Measurements from ENCODE around the gene CFAP46.

The CFAP46 gene

DNA sequence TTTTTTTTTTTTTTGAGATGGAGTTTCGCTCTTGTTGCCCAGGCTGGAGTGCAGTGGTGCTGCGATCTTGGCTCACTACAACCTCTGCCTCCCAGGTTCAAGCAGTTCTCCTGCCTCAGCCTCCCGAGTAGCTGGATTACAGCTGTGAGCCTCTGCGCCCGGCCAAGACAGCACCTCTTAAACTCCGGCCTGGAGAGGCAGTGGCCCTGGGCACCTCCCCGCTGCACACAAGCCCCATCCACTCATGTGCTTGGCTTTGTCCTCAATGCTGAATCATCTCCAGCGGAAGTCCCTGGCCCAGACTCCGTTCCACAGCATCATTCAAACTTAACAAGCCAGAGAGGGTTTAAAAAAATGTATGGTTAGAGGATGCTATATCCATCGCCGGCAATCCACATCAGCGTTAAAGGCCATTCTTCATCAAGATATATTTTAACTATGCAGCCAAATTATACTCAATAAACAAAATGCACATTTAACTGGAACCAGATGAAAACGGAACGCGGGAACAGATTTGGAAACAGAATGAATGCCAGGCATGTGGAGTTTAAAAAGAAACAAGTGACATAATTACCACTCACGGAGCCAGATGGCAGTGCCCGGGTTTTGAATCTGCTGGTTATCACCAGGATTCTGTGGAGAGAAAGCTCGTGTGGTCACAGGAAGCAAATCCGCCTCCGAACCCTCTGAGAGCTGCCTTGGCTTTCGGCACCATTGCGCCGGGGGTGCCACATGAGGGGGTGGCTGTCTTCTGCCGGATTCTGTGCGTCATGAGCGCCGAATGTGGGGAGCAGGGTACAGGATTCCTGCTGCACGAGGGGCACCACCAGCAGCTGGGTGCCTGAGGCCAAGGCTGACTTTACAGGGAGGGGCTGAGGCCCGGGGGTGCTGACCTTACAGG lies 45.6 kb upstream of the CFAP46 start:
- H3K4me3 ChIP-seq (ENCODE audit: insufficient read length, low read depth): no peak overlapping the region
- DNase-seq (ENCODE audit: low read depth, low spot score): no peak

DNA sequence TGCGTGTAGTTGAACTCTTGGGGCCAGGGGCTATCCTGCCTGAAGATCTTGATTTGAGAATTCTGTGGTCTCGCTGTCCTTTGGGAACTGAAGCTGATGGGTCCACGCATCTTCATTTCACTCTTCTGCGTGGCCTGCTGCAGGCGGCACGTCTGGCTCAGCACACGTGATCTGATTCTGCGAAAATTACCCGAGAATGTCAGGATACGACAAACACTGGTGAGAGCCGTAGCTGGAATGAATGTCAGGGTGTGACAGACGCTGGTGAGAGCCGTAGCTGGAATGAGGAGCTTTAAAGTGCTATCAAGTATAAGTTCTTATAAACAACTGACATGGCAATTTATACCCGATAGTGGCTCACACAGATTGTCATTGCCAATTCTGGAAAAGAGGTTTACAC lies 44.6 kb upstream of the CFAP46 start:
- no peak for TF ChIP-seq SUZ12 (IDR thresholded peaks at IDR 0.05; ENCODE audit: extremely low read depth, insufficient read depth, insufficient read length)
- no peak for TF ChIP-seq YY1 (IDR thresholded peaks at IDR 0.05; ENCODE audit: insufficient read depth, insufficient read length)
- TF ChIP-seq ZNF274 (IDR thresholded peaks at IDR 0.05; ENCODE audit: low read depth, low read length): no peak
- Histone ChIP-seq H3K36me3 (ENCODE audit: insufficient read depth, insufficient read length, low read length) (no peaks in the 10 kb centered on the region), H3K9ac (ENCODE audit: insufficient read length, low read depth) (no peak overlapping the region), H3K4me1 (ENCODE audit: insufficient read depth, insufficient read length) (peaks cover 5% of the 10 kb centered on the region), H3K9me3 (ENCODE audit: insufficient read depth, low read length) (no peaks in the 10 kb centered on the region), H3K27me3 (ENCODE audit: insufficient read depth, insufficient read length) (peaks cover 2% of the 10 kb centered on the region), H3K4me3 (ENCODE audit: insufficient read length, low read depth) (no peak overlapping the region)
- DNase-seq (ENCODE audit: low read depth, low spot score): no peak

More for the DNA sequence above, 45.6 kb upstream of the CFAP46 start:
- Histone ChIP-seq H3K4me1 (ENCODE audit: insufficient read depth, insufficient read length) (peaks cover 8% of the 10 kb centered on the region), H3K36me3 (ENCODE audit: insufficient read depth, insufficient read length, low read length) (no peaks in the 10 kb centered on the region), H3K9ac (ENCODE audit: insufficient read length, low read depth) (no peak overlapping the region), H3K9me3 (ENCODE audit: insufficient read depth, low read length) (no peaks in the 10 kb centered on the region), H3K27me3 (ENCODE audit: insufficient read depth, insufficient read length) (peaks cover 2% of the 10 kb centered on the region)
- TF ChIP-seq ZNF274 (IDR thresholded peaks at IDR 0.05; ENCODE audit: low read depth, low read length) (no peak), SUZ12 (IDR thresholded peaks at IDR 0.05; ENCODE audit: extremely low read depth, insufficient read depth, insufficient read length) (no peak), YY1 (IDR thresholded peaks at IDR 0.05; ENCODE audit: insufficient read depth, insufficient read length) (no peak)

DNA sequence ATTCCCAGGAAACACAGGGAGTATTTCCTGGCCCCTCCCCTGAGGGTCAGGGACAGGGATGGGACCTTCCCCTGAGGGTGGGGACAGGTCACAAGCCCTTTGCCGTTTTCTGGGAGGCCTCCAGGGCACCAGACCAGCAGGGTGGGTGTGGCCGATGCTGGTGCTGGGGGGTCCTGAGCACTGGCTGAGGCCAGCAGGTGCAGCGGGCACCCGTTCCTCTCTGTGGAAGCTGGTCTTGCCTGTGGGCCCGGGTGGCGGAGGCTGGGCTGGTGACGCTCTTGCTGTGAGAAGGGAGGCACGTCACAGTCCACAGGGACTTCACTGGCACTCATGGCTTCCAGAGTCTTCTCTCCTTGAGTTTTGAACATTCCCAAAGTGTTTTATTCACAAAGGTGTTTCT lies 44.2 kb upstream of the CFAP46 start:
- Histone ChIP-seq H3K9me3 (ENCODE audit: insufficient read depth, low read length) (no peaks in the 10 kb centered on the region), H3K9ac (ENCODE audit: insufficient read length, low read depth) (no peak overlapping the region), H3K27me3 (ENCODE audit: insufficient read depth, insufficient read length) (peaks cover 2% of the 10 kb centered on the region), H3K36me3 (ENCODE audit: insufficient read depth, insufficient read length, low read length) (no peaks in the 10 kb centered on the region), H3K4me3 (ENCODE audit: insufficient read length, low read depth) (no peak overlapping the region), H3K4me1 (ENCODE audit: insufficient read depth, insufficient read length) (peaks cover 5% of the 10 kb centered on the region)
- no peak for TF ChIP-seq ZNF274 (IDR thresholded peaks at IDR 0.05; ENCODE audit: low read depth, low read length)
- no peak for TF ChIP-seq SUZ12 (IDR thresholded peaks at IDR 0.05; ENCODE audit: extremely low read depth, insufficient read depth, insufficient read length)
- no peak for TF ChIP-seq YY1 (IDR thresholded peaks at IDR 0.05; ENCODE audit: insufficient read depth, insufficient read length)
- no peak for DNase-seq (ENCODE audit: low read depth, low spot score)

DNA sequence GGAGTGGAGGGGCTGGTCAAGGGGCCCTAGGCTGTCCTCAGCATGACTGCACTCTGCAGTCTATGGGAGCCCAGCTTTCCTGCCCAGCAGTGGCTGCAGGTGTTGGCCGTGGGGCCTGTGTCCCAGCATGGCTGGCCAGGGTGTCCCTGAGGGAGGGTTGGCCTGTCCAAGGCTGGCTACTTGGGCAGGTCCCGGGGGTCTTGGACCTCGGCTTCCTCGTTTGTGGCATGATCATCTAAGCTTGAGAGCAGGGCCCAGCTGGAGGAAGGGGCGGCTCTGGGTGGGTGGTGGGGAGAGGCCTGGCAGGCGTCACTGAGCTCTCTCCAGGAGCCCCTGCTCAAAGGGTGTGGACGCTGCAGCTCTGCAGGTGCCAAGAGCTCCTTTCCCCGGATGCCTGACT lies 43.7 kb upstream of the CFAP46 start:
- H3K36me3 ChIP-seq (ENCODE audit: insufficient read depth, insufficient read length, low read length): no peaks in the 10 kb centered on the region
- no peak overlapping the region for H3K4me3 ChIP-seq (ENCODE audit: insufficient read length, low read depth)
- no peaks in the 10 kb centered on the region for H3K9me3 ChIP-seq (ENCODE audit: insufficient read depth, low read length)
- peaks cover 2% of the 10 kb centered on the region for H3K27me3 ChIP-seq (ENCODE audit: insufficient read depth, insufficient read length)
- H3K4me1 ChIP-seq (ENCODE audit: insufficient read depth, insufficient read length): peaks cover 5% of the 10 kb centered on the region
- H3K9ac ChIP-seq (ENCODE audit: insufficient read length, low read depth): no peak overlapping the region
- TF ChIP-seq SUZ12 (IDR thresholded peaks at IDR 0.05; ENCODE audit: extremely low read depth, insufficient read depth, insufficient read length): no peak
- no peak for TF ChIP-seq YY1 (IDR thresholded peaks at IDR 0.05; ENCODE audit: insufficient read depth, insufficient read length)
- no peak for TF ChIP-seq ZNF274 (IDR thresholded peaks at IDR 0.05; ENCODE audit: low read depth, low read length)
- no peak for DNase-seq (ENCODE audit: low read depth, low spot score)

GRCh38 chr10:132985546-132985900 lies 43.2 kb upstream of the CFAP46 start:
- H3K4me3 ChIP-seq (ENCODE audit: insufficient read length, low read depth): no peak overlapping the region
- H3K27me3 ChIP-seq (ENCODE audit: insufficient read depth, insufficient read length): peaks cover 2% of the 10 kb centered on the region
- DNase-seq (ENCODE audit: low read depth, low spot score): no peak
- TF ChIP-seq ZNF274 (IDR thresholded peaks at IDR 0.05; ENCODE audit: low read depth, low read length) (no peak), YY1 (IDR thresholded peaks at IDR 0.05; ENCODE audit: insufficient read depth, insufficient read length) (no peak), SUZ12 (IDR thresholded peaks at IDR 0.05; ENCODE audit: extremely low read depth, insufficient read depth, insufficient read length) (no peak)
- H3K36me3 ChIP-seq (ENCODE audit: insufficient read depth, insufficient read length, low read length): no peaks in the 10 kb centered on the region
- no peak overlapping the region for H3K9ac ChIP-seq (ENCODE audit: insufficient read length, low read depth)
- peaks cover 5% of the 10 kb centered on the region for H3K4me1 ChIP-seq (ENCODE audit: insufficient read depth, insufficient read length)
- no peaks in the 10 kb centered on the region for H3K9me3 ChIP-seq (ENCODE audit: insufficient read depth, low read length)

GRCh38 chr10:132984801-132985545 lies 42.6 kb upstream of the CFAP46 start:
- Histone ChIP-seq H3K36me3 (ENCODE audit: insufficient read depth, insufficient read length, low read length) (no peaks in the 10 kb centered on the region), H3K4me3 (ENCODE audit: insufficient read length, low read depth) (no peak overlapping the region), H3K9me3 (ENCODE audit: insufficient read depth, low read length) (no peaks in the 10 kb centered on the region), H3K9ac (ENCODE audit: insufficient read length, low read depth) (no peak overlapping the region), H3K27me3 (ENCODE audit: insufficient read depth, insufficient read length) (peaks cover 2% of the 10 kb centered on the region), H3K4me1 (ENCODE audit: insufficient read depth, insufficient read length) (peaks cover 5% of the 10 kb centered on the region)
- no peak for TF ChIP-seq YY1 (IDR thresholded peaks at IDR 0.05; ENCODE audit: insufficient read depth, insufficient read length)
- TF ChIP-seq ZNF274 (IDR thresholded peaks at IDR 0.05; ENCODE audit: low read depth, low read length): no peak
- no peak for TF ChIP-seq SUZ12 (IDR thresholded peaks at IDR 0.05; ENCODE audit: extremely low read depth, insufficient read depth, insufficient read length)
- no peak for DNase-seq (ENCODE audit: low read depth, low spot score)

GRCh38 chr10:132984008-132984295 lies 41.6 kb upstream of the CFAP46 start:
- TF ChIP-seq ZNF274 (IDR thresholded peaks at IDR 0.05; ENCODE audit: low read depth, low read length) (no peak), YY1 (IDR thresholded peaks at IDR 0.05; ENCODE audit: insufficient read depth, insufficient read length) (no peak), SUZ12 (IDR thresholded peaks at IDR 0.05; ENCODE audit: extremely low read depth, insufficient read depth, insufficient read length) (no peak)
- DNase-seq (ENCODE audit: low read depth, low spot score): no peak
- Histone ChIP-seq H3K4me1 (ENCODE audit: insufficient read depth, insufficient read length) (peaks cover 5% of the 10 kb centered on the region), H3K9me3 (ENCODE audit: insufficient read depth, low read length) (no peaks in the 10 kb centered on the region), H3K4me3 (ENCODE audit: insufficient read length, low read depth) (no peak overlapping the region), H3K27me3 (ENCODE audit: insufficient read depth, insufficient read length) (peaks cover 2% of the 10 kb centered on the region), H3K9ac (ENCODE audit: insufficient read length, low read depth) (no peak overlapping the region), H3K36me3 (ENCODE audit: insufficient read depth, insufficient read length, low read length) (no peaks in the 10 kb centered on the region)
